ENCODE measurements around the gene MTA1. TPM values are rescaled to one million over a fixed set of nuclear protein-coding genes. Genes with fewer than 3 reads are reported as not detected.

MTA1 gene
- total and polyA plus RNA-seq, 4 experiments from 2014 or later: 1.5 to 123 (median 64.2) TPM

DNA sequence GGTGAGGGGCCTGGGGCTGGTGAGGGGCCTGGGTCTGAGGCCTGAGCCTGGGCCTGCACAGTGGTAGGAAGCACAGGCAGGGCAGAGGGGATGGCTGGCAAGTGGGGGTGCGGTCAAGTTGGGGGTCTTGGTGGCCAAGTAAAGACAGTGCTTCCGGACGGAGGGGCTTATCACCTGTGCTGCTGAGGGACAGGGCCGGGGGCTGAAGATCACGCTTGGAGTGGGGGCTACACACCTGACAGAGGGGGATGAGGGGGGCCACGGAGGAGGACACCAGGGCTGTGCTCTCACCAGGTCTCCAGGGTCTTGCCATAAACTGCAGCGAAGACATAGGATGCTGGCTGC lies 83.6 kb downstream of the MTA1 start:
- DNase-seq: no peak
- CTCF ChIA-PET (ENCODE audit: partially characterized antibody): no interaction called here

DNA sequence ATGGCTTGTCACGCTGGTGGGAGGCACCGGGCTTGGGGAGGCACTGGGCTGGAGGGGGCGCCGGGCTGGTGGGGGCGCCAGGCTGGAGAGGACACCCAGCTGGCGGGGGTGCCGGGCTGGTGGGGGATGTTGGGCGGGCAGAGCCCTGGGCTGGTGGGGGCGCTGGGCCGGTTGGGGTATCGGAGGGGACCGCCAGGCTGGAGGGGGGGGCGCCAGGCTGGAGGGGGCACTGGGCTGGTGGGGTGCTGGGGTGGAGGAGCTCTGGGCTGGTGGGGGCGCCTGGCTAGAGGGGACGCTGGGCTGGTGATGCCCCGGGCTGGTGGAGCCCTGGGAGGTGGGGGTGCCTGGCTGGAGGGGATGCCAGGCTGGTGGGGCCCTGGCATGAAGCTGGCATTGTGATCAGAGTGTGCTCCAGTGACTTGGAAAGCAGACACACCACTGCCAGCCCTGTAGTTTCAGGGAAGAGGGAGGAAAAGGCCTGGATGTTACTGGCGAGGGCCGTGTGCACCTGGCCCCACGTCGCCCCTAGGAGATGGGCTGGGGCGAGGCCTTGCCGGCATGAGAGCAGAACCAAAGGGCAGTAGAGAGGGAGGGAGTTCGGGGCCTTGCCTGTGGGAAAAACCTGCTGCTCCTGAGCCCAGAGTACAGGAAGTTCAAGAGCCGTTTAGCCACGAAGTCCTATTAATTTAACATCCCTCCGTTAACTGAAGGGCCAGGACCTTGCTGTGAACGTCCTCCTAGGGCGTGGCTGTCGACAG lies 84.5 kb downstream of the MTA1 start:
- no peaks in the 10 kb centered on the region for H3K27me3 ChIP-seq (ENCODE audit: insufficient read depth, low read length)
- H3K27ac Mint-ChIP-seq: peak overlapping the region in 2 of 7 donors; percentile 13 to 37
- POLR2A ChIA-PET (ENCODE audit: partially characterized antibody): no interaction called here
- no peaks in the 10 kb centered on the region for H3K36me3 ChIP-seq (ENCODE audit: insufficient read depth, low read length)
- H3K27ac ChIP-seq (ENCODE audit: low read depth, low read length): no peak overlapping the region
- H3K9me3 Mint-ChIP-seq: peaks cover 0 to 2% (median 0%) of the 10 kb centered on the region in 8 donors
- no peaks in the 10 kb centered on the region for H3K36me3 Mint-ChIP-seq
- peaks cover 0 to 4% (median 1%) of the 10 kb centered on the region in 4 donors for H3K4me1 Mint-ChIP-seq
- H3K4me1 ChIP-seq (ENCODE audit: insufficient read depth, low read length): no peaks in the 10 kb centered on the region
- intact Hi-C loops (cut with micrococcal nuclease): no loop called here
- CTCF ChIA-PET (ENCODE audit: partially characterized antibody): no interaction called here
- no peak for DNase-seq
- no peaks in the 10 kb centered on the region for H3K9me3 ChIP-seq (ENCODE audit: control insufficient read depth in 1 of 2, low read length in 2 of 2)
- no peak overlapping the region for H3K4me3 ChIP-seq (ENCODE audit: low read length in 2 of 2)
- peaks cover 9 to 10% of the 10 kb centered on the region in 2 donors for H3K27me3 Mint-ChIP-seq
- H3K4me3 Mint-ChIP-seq: no peak overlapping the region

More for the DNA sequence above, 83.6 kb downstream of the MTA1 start:
- Mint-ChIP-seq H3K4me3 (peak overlapping the region in 1 of 8 donors; percentile 36), H3K36me3 (no peaks in the 10 kb centered on the region), H3K27me3 (peaks cover 4 to 6% of the 10 kb centered on the region in 2 donors), H3K9me3 (peaks cover 0 to 5% (median 0%) of the 10 kb centered on the region in 8 donors), H3K4me1 (peaks cover 0 to 4% (median 1%) of the 10 kb centered on the region in 4 donors), H3K27ac (peak overlapping the region in 2 of 7 donors; percentile 27 to 47)
- Histone ChIP-seq H3K9me3 (ENCODE audit: control insufficient read depth in 1 of 2, low read length in 2 of 2) (no peaks in the 10 kb centered on the region), H3K27ac (ENCODE audit: low read depth, low read length) (no peak overlapping the region), H3K36me3 (ENCODE audit: insufficient read depth, low read length) (no peaks in the 10 kb centered on the region), H3K27me3 (ENCODE audit: insufficient read depth, low read length) (no peaks in the 10 kb centered on the region), H3K4me3 (ENCODE audit: low read length in 2 of 2) (no peak overlapping the region), H3K4me1 (ENCODE audit: insufficient read depth, low read length) (no peaks in the 10 kb centered on the region)
- intact Hi-C loops (cut with micrococcal nuclease): no loop called here
- POLR2A ChIA-PET (ENCODE audit: partially characterized antibody): interaction anchor here (1.2 kb wide), 1 partner anchor 12 kb away, joined by 3 read pairs; no protein-coding TSS in a partner anchor

DNA sequence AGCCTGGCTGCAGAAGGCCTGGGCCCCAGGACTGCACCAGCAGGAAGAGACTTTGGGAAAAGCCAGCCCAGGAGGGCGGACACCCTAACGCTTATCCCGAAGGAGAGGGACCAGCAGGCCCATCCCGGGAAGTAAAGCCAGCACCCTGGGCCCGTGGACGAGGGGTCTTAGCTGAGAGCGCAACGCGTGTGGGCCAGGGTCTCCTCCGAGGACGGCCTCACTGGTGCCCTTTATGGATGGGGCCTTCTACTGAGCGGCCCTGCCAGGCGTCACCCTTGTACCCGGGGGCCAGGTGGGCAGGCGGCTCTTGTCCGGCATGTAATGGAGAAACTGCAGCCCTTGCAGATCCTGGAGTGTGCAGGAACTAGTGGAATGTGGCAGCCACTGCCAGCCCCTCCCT lies 85.5 kb downstream of the MTA1 start:
- H3K27ac ChIP-seq (ENCODE audit: low read depth, low read length): no peak overlapping the region
- H3K27me3 ChIP-seq (ENCODE audit: insufficient read depth, low read length): no peaks in the 10 kb centered on the region
- Mint-ChIP-seq H3K9me3 (peaks cover 0 to 1% (median 0%) of the 10 kb centered on the region in 8 donors), H3K27ac (no peak overlapping the region), H3K27me3 (peaks cover 9 to 10% of the 10 kb centered on the region in 2 donors), H3K36me3 (no peaks in the 10 kb centered on the region), H3K4me3 (no peak overlapping the region), H3K4me1 (peaks cover 0 to 4% (median 1%) of the 10 kb centered on the region in 4 donors)
- ChIA-PET CTCF (ENCODE audit: partially characterized antibody) (no interaction called here), POLR2A (ENCODE audit: partially characterized antibody) (no interaction called here)
- intact Hi-C loops (cut with micrococcal nuclease): no loop called here
- DNase-seq: no peak
- H3K36me3 ChIP-seq (ENCODE audit: insufficient read depth, low read length): no peaks in the 10 kb centered on the region
- H3K4me1 ChIP-seq (ENCODE audit: insufficient read depth, low read length): no peaks in the 10 kb centered on the region
- no peak overlapping the region for H3K4me3 ChIP-seq (ENCODE audit: low read length in 2 of 2)
- H3K9me3 ChIP-seq (ENCODE audit: control insufficient read depth in 1 of 2, low read length in 2 of 2): no peaks in the 10 kb centered on the region

DNA sequence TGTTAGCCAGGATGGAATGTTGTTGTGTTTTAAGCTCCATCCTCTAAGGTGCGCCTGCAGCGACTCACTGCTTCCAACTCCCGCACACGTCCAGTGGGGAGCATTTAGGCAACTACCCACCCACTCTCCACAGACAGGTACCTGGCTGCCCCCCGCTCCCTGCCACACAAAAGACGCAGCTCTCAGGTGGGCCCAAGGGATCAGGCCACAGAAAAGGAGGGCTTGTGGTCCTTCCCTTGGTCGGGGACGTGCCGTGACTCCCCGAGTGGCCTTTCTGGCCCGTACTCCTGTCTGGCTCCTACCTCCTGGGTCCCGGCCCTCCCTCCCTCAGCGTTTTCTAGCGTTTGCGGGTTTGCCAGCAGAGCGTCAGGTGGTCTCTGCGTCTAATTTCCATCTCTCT lies 87.6 kb downstream of the MTA1 start:
- H3K4me3 Mint-ChIP-seq: no peak overlapping the region
- Histone ChIP-seq H3K4me1 (ENCODE audit: insufficient read depth, low read length) (no peaks in the 10 kb centered on the region), H3K9me3 (ENCODE audit: control insufficient read depth in 1 of 2, low read length in 2 of 2) (no peaks in the 10 kb centered on the region), H3K36me3 (ENCODE audit: insufficient read depth, low read length) (no peaks in the 10 kb centered on the region), H3K27me3 (ENCODE audit: insufficient read depth, low read length) (no peaks in the 10 kb centered on the region), H3K27ac (ENCODE audit: low read depth, low read length) (no peak overlapping the region), H3K4me3 (ENCODE audit: low read length in 2 of 2) (no peak overlapping the region)
- peaks cover 0 to 4% (median 1%) of the 10 kb centered on the region in 4 donors for H3K4me1 Mint-ChIP-seq
- intact Hi-C loops (cut with micrococcal nuclease): no loop called here
- ChIA-PET POLR2A (ENCODE audit: partially characterized antibody) (no interaction called here), CTCF (ENCODE audit: partially characterized antibody) (interaction anchor here (0.6 kb wide), 1 partner anchor 462 kb away, joined by 3 read pairs; no protein-coding TSS in a partner anchor)
- H3K9me3 Mint-ChIP-seq: peaks cover 0 to 1% (median 0%) of the 10 kb centered on the region in 8 donors
- H3K27ac Mint-ChIP-seq: no peak overlapping the region
- H3K36me3 Mint-ChIP-seq: no peaks in the 10 kb centered on the region
- H3K27me3 Mint-ChIP-seq: peaks cover 13 to 16% of the 10 kb centered on the region in 2 donors
- DNase-seq: no peak

DNA sequence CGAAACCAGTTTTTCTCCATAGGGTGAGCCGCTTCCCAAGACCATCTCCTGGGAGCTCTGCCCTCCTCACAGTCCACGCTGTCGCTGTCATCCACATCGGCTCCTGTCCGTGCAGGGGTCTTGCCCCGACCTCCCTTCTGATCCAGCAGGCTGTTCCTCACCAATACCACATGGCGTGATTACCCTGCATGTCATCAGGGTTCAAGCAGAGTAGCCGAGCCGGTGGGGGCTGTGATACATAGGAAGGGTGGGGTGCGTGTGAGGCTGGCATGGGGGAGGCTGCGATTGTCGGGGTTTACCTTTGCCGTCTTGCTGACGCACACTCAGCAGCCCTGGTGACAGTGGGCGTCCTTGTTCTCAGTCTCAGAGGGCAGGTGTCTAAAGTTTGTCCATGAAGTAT lies 88.4 kb downstream of the MTA1 start:
- intact Hi-C loops (cut with micrococcal nuclease): no loop called here
- H3K27me3 Mint-ChIP-seq: peaks cover 19 to 20% of the 10 kb centered on the region in 2 donors
- H3K9me3 Mint-ChIP-seq: peaks cover 0 to 1% (median 0%) of the 10 kb centered on the region in 8 donors
- Histone ChIP-seq H3K4me3 (ENCODE audit: low read length in 2 of 2) (no peak overlapping the region), H3K27ac (ENCODE audit: low read depth, low read length) (no peak overlapping the region), H3K9me3 (ENCODE audit: control insufficient read depth in 1 of 2, low read length in 2 of 2) (no peaks in the 10 kb centered on the region), H3K36me3 (ENCODE audit: insufficient read depth, low read length) (no peaks in the 10 kb centered on the region), H3K27me3 (ENCODE audit: insufficient read depth, low read length) (no peaks in the 10 kb centered on the region), H3K4me1 (ENCODE audit: insufficient read depth, low read length) (no peaks in the 10 kb centered on the region)
- CTCF ChIA-PET (ENCODE audit: partially characterized antibody): no interaction called here
- POLR2A ChIA-PET (ENCODE audit: partially characterized antibody): no interaction called here
- H3K27ac Mint-ChIP-seq: peak overlapping the region in 1 of 7 donors; percentile 1
- no peak overlapping the region for H3K4me3 Mint-ChIP-seq
- peaks cover 0 to 4% (median 1%) of the 10 kb centered on the region in 4 donors for H3K4me1 Mint-ChIP-seq
- no peak for DNase-seq
- H3K36me3 Mint-ChIP-seq: no peaks in the 10 kb centered on the region

DNA sequence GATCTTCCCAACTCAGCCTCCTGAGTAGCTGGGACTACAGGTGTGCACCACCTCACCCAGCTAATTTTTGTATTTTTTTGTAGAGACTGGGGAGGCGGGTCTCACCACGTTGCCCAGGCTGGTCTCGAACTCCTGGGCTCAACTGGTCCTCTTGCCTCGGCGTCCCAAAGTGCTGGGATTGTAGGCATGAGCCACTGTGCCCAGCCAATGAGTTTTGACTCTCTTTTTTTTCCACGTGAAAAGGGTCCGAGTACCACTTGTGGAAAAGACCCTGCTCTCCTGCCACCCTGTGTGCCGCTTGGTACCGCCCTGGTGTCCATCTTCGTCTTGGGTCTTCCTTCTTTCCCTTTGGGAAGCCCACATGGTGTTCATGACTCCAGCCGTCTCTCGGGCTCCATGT lies 89.0 kb downstream of the MTA1 start:
- POLR2A ChIA-PET (ENCODE audit: partially characterized antibody): no interaction called here
- intact Hi-C loops (cut with micrococcal nuclease): no loop called here

DNA sequence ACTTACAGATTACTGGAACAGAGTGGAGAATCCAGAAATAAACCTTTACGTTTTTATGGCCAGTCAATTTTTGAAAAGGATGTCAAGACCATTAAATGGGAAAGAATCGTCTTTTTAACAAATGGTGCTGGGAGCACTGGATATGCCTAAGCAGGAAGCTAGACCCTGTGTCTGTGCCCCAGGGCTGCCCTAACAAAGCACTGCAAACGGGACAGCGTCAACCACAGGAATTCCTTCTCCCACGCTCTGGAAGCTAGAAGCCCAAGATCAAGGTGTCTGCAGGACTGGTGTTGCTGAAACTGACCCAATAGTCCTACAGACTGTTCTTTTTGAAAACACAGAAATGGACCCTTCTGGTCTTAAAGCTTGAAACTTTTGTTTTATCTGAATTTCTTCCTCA lies 97.5 kb downstream of the MTA1 start:
- H3K27ac ChIP-seq (ENCODE audit: low read depth, low read length): no peak overlapping the region
- H3K27ac Mint-ChIP-seq: no peak overlapping the region
- no peaks in the 10 kb centered on the region for H3K36me3 ChIP-seq (ENCODE audit: insufficient read depth, low read length)
- peaks cover 17 to 31% of the 10 kb centered on the region in 2 donors for H3K27me3 Mint-ChIP-seq
- H3K4me1 ChIP-seq (ENCODE audit: insufficient read depth, low read length): no peaks in the 10 kb centered on the region
- H3K4me1 Mint-ChIP-seq: no peaks in the 10 kb centered on the region
- POLR2A ChIA-PET (ENCODE audit: partially characterized antibody): no interaction called here
- intact Hi-C loops (cut with micrococcal nuclease): no loop called here
- H3K27me3 ChIP-seq (ENCODE audit: insufficient read depth, low read length): no peaks in the 10 kb centered on the region
- no peaks in the 10 kb centered on the region for H3K9me3 Mint-ChIP-seq
- no peak overlapping the region for H3K4me3 ChIP-seq (ENCODE audit: low read length in 2 of 2)
- no peaks in the 10 kb centered on the region for H3K36me3 Mint-ChIP-seq
- CTCF ChIA-PET (ENCODE audit: partially characterized antibody): no interaction called here
- H3K9me3 ChIP-seq (ENCODE audit: control insufficient read depth in 1 of 2, low read length in 2 of 2): no peaks in the 10 kb centered on the region
- DNase-seq: no peak
- H3K4me3 Mint-ChIP-seq: no peak overlapping the region

More for the DNA sequence above, 89.0 kb downstream of the MTA1 start:
- Histone ChIP-seq H3K9me3 (ENCODE audit: control insufficient read depth in 1 of 2, low read length in 2 of 2) (no peaks in the 10 kb centered on the region), H3K36me3 (ENCODE audit: insufficient read depth, low read length) (no peaks in the 10 kb centered on the region), H3K4me3 (ENCODE audit: low read length in 2 of 2) (no peak overlapping the region), H3K27ac (ENCODE audit: low read depth, low read length) (no peak overlapping the region), H3K27me3 (ENCODE audit: insufficient read depth, low read length) (no peaks in the 10 kb centered on the region), H3K4me1 (ENCODE audit: insufficient read depth, low read length) (no peaks in the 10 kb centered on the region)
- H3K4me3 Mint-ChIP-seq: no peak overlapping the region
- peaks cover 0 to 1% (median 0%) of the 10 kb centered on the region in 8 donors for H3K9me3 Mint-ChIP-seq
- H3K36me3 Mint-ChIP-seq: no peaks in the 10 kb centered on the region
- peaks cover 0 to 4% (median 1%) of the 10 kb centered on the region in 4 donors for H3K4me1 Mint-ChIP-seq
- no peak for DNase-seq
- H3K27me3 Mint-ChIP-seq: peaks cover 20% of the 10 kb centered on the region in 2 donors
- H3K27ac Mint-ChIP-seq: no peak overlapping the region
- CTCF ChIA-PET (ENCODE audit: partially characterized antibody): no interaction called here
